Measurements from ENCODE around the gene PCMTD2. TPM values are rescaled to one million over a fixed set of nuclear protein-coding genes. Genes with fewer than 3 reads are reported as not detected.

The PCMTD2 gene
- total and polyA plus RNA-seq, 2 experiments from 2014 or later = 33.8 to 76.1 TPM

DNA sequence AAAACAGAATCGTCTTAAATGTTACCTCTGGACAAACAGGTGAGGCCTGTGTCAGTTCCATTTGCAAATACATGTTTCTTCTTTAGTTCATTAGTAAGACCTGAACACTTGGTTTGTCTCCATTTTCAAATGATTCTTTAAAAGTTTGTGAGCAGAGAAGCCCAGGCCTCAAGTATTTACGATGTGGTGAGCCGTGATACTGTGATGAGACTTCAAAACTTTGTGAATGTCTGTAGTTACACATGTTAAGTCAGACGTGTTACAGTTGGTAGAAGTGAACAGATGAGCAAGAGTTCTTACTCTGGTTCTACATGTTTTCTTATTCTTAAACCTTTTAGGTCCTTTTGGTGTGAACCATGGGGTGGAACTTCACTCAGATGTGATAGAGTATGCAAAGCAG, 8.5 kb downstream of the PCMTD2 start:
- H3K79me2 ChIP-seq (replicated peaks; ENCODE audit: insufficient read depth) = peaks cover 57% of the 10 kb centered on the region
- Mint-ChIP-seq H3K27ac (no peak overlapping the region), H3K9me3 (no peaks in the 10 kb centered on the region; the same call in 2 of the 3 replicates), H3K36me3 (ENCODE audit: low read depth) (peaks cover 16% of the 10 kb centered on the region; the same call in 2 of the 3 replicates), H3K4me3 (no peak overlapping the region), H3K27me3 (ENCODE audit: insufficient read depth, low read depth, poor library complexity) (no peaks in the 10 kb centered on the region), H3K4me1 (peaks cover 3% of the 10 kb centered on the region; the same call in 2 of the 3 replicates)
- H4K20me1 ChIP-seq (replicated peaks; ENCODE audit: insufficient read depth) = no peaks in the 10 kb centered on the region
- no peaks in the 10 kb centered on the region for H3F3A ChIP-seq (replicated peaks; ENCODE audit: low read depth)
- no peak for DNase-seq (ENCODE audit: low spot score)
- no peaks in the 10 kb centered on the region for H3K9me2 ChIP-seq (ENCODE audit: insufficient read depth)
- H3K36me3 ChIP-seq (ENCODE audit: insufficient read depth) = peaks cover 4% of the 10 kb centered on the region
- TF ChIP-seq, protein P1, sequence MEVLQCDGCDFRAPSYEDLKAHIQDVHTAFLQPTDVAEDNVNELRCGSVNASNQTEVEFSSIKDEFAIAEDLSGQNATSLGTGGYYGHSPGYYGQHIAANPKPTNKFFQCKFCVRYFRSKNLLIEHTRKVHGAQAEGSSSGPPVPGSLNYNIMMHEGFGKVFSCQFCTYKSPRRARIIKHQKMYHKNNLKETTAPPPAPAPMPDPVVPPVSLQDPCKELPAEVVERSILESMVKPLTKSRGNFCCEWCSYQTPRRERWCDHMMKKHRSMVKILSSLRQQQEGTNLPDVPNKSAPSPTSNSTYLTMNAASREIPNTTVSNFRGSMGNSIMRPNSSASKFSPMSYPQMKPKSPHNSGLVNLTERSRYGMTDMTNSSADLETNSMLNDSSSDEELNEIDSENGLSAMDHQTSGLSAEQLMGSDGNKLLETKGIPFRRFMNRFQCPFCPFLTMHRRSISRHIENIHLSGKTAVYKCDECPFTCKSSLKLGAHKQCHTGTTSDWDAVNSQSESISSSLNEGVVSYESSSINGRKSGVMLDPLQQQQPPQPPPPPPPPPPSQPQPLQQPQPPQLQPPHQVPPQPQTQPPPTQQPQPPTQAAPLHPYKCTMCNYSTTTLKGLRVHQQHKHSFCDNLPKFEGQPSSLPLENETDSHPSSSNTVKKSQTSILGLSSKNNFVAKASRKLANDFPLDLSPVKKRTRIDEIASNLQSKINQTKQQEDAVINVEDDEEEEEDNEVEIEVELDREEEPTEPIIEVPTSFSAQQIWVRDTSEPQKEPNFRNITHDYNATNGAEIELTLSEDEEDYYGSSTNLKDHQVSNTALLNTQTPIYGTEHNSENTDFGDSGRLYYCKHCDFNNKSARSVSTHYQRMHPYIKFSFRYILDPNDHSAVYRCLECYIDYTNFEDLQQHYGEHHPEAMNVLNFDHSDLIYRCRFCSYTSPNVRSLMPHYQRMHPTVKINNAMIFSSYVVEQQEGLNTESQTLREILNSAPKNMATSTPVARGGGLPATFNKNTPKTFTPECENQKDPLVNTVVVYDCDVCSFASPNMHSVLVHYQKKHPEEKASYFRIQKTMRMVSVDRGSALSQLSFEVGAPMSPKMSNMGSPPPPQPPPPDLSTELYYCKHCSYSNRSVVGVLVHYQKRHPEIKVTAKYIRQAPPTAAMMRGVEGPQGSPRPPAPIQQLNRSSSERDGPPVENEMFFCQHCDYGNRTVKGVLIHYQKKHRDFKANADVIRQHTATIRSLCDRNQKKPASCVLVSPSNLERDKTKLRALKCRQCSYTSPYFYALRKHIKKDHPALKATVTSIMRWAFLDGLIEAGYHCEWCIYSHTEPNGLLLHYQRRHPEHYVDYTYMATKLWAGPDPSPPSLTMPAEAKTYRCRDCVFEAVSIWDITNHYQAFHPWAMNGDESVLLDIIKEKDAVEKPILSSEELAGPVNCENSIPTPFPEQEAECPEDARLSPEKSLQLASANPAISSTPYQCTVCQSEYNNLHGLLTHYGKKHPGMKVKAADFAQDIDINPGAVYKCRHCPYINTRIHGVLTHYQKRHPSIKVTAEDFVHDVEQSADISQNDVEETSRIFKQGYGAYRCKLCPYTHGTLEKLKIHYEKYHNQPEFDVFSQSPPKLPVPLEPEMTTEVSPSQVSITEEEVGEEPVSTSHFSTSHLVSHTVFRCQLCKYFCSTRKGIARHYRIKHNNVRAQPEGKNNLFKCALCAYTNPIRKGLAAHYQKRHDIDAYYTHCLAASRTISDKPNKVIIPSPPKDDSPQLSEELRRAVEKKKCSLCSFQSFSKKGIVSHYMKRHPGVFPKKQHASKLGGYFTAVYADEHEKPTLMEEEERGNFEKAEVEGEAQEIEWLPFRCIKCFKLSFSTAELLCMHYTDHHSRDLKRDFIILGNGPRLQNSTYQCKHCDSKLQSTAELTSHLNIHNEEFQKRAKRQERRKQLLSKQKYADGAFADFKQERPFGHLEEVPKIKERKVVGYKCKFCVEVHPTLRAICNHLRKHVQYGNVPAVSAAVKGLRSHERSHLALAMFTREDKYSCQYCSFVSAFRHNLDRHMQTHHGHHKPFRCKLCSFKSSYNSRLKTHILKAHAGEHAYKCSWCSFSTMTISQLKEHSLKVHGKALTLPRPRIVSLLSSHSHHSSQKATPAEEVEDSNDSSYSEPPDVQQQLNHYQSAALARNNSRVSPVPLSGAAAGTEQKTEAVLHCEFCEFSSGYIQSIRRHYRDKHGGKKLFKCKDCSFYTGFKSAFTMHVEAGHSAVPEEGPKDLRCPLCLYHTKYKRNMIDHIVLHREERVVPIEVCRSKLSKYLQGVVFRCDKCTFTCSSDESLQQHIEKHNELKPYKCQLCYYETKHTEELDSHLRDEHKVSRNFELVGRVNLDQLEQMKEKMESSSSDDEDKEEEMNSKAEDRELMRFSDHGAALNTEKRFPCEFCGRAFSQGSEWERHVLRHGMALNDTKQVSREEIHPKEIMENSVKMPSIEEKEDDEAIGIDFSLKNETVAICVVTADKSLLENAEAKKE (CRISPR knock-in tag; IDR thresholded peaks at IDR 0.05) = no peak
- TF ChIP-seq EZH2 (IDR thresholded peaks at IDR 0.05; ENCODE audit: low read depth, unreplicated experiment) = no peak
- TF ChIP-seq NANOG (IDR thresholded peaks at IDR 0.05; ENCODE audit: borderline replicate concordance) = no peak
- no peak for TF ChIP-seq JUNB (IDR thresholded peaks at IDR 0.05; ENCODE audit: unreplicated experiment)
- TF ChIP-seq EZH2phosphoT487 (IDR thresholded peaks at IDR 0.05; ENCODE audit: unreplicated experiment) = no peak
- TF ChIP-seq, protein P2, sequence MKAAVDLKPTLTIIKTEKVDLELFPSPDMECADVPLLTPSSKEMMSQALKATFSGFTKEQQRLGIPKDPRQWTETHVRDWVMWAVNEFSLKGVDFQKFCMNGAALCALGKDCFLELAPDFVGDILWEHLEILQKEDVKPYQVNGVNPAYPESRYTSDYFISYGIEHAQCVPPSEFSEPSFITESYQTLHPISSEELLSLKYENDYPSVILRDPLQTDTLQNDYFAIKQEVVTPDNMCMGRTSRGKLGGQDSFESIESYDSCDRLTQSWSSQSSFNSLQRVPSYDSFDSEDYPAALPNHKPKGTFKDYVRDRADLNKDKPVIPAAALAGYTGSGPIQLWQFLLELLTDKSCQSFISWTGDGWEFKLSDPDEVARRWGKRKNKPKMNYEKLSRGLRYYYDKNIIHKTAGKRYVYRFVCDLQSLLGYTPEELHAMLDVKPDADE (IDR thresholded peaks at IDR 0.05) = no peak
- no peak for TF ChIP-seq CREB1 (CRISPR knock-in tag; IDR thresholded peaks at IDR 0.05; ENCODE audit: low read depth)
- TF ChIP-seq, protein P3, sequence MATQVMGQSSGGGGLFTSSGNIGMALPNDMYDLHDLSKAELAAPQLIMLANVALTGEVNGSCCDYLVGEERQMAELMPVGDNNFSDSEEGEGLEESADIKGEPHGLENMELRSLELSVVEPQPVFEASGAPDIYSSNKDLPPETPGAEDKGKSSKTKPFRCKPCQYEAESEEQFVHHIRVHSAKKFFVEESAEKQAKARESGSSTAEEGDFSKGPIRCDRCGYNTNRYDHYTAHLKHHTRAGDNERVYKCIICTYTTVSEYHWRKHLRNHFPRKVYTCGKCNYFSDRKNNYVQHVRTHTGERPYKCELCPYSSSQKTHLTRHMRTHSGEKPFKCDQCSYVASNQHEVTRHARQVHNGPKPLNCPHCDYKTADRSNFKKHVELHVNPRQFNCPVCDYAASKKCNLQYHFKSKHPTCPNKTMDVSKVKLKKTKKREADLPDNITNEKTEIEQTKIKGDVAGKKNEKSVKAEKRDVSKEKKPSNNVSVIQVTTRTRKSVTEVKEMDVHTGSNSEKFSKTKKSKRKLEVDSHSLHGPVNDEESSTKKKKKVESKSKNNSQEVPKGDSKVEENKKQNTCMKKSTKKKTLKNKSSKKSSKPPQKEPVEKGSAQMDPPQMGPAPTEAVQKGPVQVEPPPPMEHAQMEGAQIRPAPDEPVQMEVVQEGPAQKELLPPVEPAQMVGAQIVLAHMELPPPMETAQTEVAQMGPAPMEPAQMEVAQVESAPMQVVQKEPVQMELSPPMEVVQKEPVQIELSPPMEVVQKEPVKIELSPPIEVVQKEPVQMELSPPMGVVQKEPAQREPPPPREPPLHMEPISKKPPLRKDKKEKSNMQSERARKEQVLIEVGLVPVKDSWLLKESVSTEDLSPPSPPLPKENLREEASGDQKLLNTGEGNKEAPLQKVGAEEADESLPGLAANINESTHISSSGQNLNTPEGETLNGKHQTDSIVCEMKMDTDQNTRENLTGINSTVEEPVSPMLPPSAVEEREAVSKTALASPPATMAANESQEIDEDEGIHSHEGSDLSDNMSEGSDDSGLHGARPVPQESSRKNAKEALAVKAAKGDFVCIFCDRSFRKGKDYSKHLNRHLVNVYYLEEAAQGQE (IDR thresholded peaks at IDR 0.05; ENCODE audit: unreplicated experiment) = no peak
- no peak for TF ChIP-seq STAT1 (IDR thresholded peaks at IDR 0.05; ENCODE audit: unreplicated experiment)
- no peak overlapping the region for H3K4me2 ChIP-seq
- no peaks in the 10 kb centered on the region for H3K27me3 ChIP-seq (ENCODE audit: insufficient read depth)
- ATAC-seq = no peak
- H3K4me3 ChIP-seq = no peak overlapping the region
- H3K4me1 ChIP-seq (ENCODE audit: insufficient read depth) = no peaks in the 10 kb centered on the region; the same call in none of the 2 replicates
- no peak overlapping the region for H3K27ac ChIP-seq (ENCODE audit: low read depth)
- no peak overlapping the region for H2AFZ ChIP-seq
